ENCODE data around the gene TBC1D22A.

The TBC1D22A gene

GRCh38 chr22:46752988-46753310 lies 9.5 kb upstream of the TBC1D22A start:
- no peak for DNase-seq

GRCh38 chr22:46753360-46753759 lies 9.1 kb upstream of the TBC1D22A start:
- no peak for DNase-seq

GRCh38 chr22:46753761-46754109 lies 8.7 kb upstream of the TBC1D22A start:
- no peak for DNase-seq

- peak in 1 of 51 donors; percentile 60 for DNase-seq
Measured at GRCh38 chr22:46754110-46754799, 8.2 kb upstream of the TBC1D22A start.

- DNase-seq = no peak
Measured at GRCh38 chr22:46754826-46755225, 7.6 kb upstream of the TBC1D22A start.

- no peak for DNase-seq
Measured at GRCh38 chr22:46755525-46755924, 6.9 kb upstream of the TBC1D22A start.

- no peak for DNase-seq
Measured at GRCh38 chr22:46756097-46756496, 6.4 kb upstream of the TBC1D22A start.

- no peak for DNase-seq
Measured at GRCh38 chr22:46757104-46757503, 5.3 kb upstream of the TBC1D22A start.

GRCh38 chr22:46758121-46758520 lies 4.3 kb upstream of the TBC1D22A start:
- DNase-seq = no peak

- peak in 14 of 51 donors; percentile 9 to 49 (median 28) for DNase-seq
Measured at GRCh38 chr22:46758867-46759290, 3.6 kb upstream of the TBC1D22A start.

GRCh38 chr22:46761017-46761416 lies 1.4 kb upstream of the TBC1D22A start:
- DNase-seq = no peak

GRCh38 chr22:46761539-46762237 lies 762 bp upstream of the TBC1D22A start:
- no peak for DNase-seq

GRCh38 chr22:46763051-46763705 lies 728 bp downstream of the TBC1D22A start:
- DNase-seq = peak in 1 of 51 donors; percentile 47

GRCh38 chr22:46764140-46764680 lies 1.8 kb downstream of the TBC1D22A start:
- DNase-seq = no peak

GRCh38 chr22:46764779-46765485 lies 2.5 kb downstream of the TBC1D22A start:
- DNase-seq = no peak

GRCh38 chr22:46766611-46767010 lies 4.2 kb downstream of the TBC1D22A start:
- no peak for DNase-seq

GRCh38 chr22:46767249-46767985 lies 5.0 kb downstream of the TBC1D22A start:
- DNase-seq = no peak

GRCh38 chr22:46769191-46769675 lies 6.8 kb downstream of the TBC1D22A start:
- peak in 10 of 51 donors; percentile 15 to 60 (median 32) for DNase-seq

- no peak for DNase-seq
Measured at GRCh38 chr22:46769706-46770105, 7.3 kb downstream of the TBC1D22A start.

GRCh38 chr22:46770151-46770641 lies 7.7 kb downstream of the TBC1D22A start:
- no peak for DNase-seq

- DNase-seq = peak in 8 of 51 donors; percentile 8 to 30 (median 22)
Measured at GRCh38 chr22:46770726-46771125, 8.3 kb downstream of the TBC1D22A start.

All from hypothalamus (tissue), 51 donors.